ENCODE data around the gene HLA-DRB1.
A peak's percentile ranks its signal among the peaks of the same experiment; 100 is the strongest.
"Not testable (repeated sequence)": the region's sequence is repeated elsewhere in the genome, so short reads cannot be mapped to it uniquely, and the experiment has no call there.

HLA-DRB1 gene
- total RNA-seq = 1.2 to 1.4 reads per million in 2 experiments

- no peak for DNase-seq (ENCODE audit: low read depth)
These were observed at the start of gene HLA-DRB1 for GRCh38 chr6:32589596-32590449. Gene HLA-DRB1, minus strand, starts transcription at chr6:32589848. Its CDS starts 106 bp downstream, at chr6:32589742.

- no peak for DNase-seq (ENCODE audit: low read depth)
These were observed 49.0 kb upstream of the HLA-DRB1 start for GRCh38 chr6:32638532-32639219.

GRCh38 chr6:32637883-32638282 is 48.2 kb upstream of the HLA-DRB1 start:
- DNase-seq (ENCODE audit: low read depth) = no peak

GRCh38 chr6:32637219-32637880 is 47.7 kb upstream of the HLA-DRB1 start, which contains the start of gene HLA-DQA1:
Gene HLA-DQA1, plus strand, starts transcription at chr6:32637406. Its CDS starts 53 bp downstream, at chr6:32637459.
- no peak for DNase-seq (ENCODE audit: low read depth)

- no peak for DNase-seq (ENCODE audit: low read depth)
These were observed 46.0 kb upstream of the HLA-DRB1 start for GRCh38 chr6:32635526-32636123.

DNA sequence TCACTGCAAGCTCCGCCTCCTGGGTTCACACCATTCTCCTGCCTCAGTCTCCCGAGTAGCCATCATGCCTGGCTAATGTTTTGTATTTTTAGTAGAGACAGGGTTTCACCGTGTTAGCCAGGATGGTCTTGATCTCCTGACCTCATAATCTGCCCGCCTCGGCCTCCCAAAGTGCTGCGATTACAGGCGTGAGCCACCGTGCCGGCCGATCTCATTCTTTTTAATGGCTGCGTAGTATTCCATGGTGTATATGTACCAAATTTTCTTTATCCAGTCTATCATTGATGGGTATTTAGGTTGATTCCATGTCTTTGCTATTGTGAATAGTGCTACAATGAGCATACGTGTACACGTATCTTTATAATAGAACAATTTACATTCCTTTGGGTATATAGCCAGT is 40.1 kb upstream of the HLA-DRB1 start:
- DNase-seq (ENCODE audit: low read depth) = not testable (repeated sequence)

DNA sequence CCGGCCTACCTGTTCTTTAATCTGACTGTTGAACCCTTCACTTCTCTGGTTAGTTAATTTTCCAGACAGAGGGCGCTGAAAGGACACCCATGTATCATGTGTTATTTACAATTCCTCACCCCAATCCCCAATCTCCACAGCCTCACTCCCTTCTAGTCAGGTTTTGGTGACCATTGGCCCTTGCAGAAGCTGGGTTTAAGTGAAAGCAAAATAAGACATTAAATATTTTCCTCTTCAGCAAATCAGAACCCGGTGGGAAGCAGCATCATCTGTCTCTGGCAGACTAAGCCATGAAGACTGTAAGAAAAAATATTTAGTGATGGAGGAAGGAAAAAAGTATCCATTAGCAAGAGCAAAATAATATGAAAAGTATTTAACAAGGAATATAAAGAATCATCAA is 38.2 kb upstream of the HLA-DRB1 start:
- DNase-seq (ENCODE audit: low read depth) = peak; percentile 29

DNA sequence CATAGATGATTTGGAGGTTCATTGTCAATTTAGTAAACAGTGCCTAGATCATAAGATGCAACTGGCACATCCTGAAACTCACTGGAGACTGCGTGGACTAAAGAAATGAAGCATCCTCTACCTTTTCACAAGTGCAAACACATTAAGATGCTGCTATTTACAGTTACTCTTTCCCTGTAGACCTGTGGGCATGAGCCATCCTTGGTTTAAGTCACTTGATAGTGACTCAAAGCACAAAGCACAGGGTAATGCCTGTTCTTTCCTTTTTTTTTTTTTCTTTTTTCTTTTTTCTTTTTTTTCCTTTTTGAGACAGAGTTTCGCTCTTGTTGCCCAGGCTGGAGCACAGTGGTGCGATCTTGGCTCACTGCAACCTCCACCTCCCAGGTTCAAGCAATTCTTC is 37.6 kb upstream of the HLA-DRB1 start:
- DNase-seq (ENCODE audit: low read depth) = no peak

GRCh38 chr6:32625137-32625536 is 35.5 kb upstream of the HLA-DRB1 start:
- no peak for DNase-seq (ENCODE audit: low read depth)

- DNase-seq (ENCODE audit: low read depth) = no peak
These were observed 34.9 kb upstream of the HLA-DRB1 start for GRCh38 chr6:32624565-32624964.

- no peak for DNase-seq (ENCODE audit: low read depth)
These were observed 34.0 kb upstream of the HLA-DRB1 start for GRCh38 chr6:32623693-32624092.

- DNase-seq (ENCODE audit: low read depth) = peak; percentile 22
These were observed 33.1 kb upstream of the HLA-DRB1 start for GRCh38 chr6:32622545-32623401.

- no peak for DNase-seq (ENCODE audit: low read depth)
These were observed 31.7 kb upstream of the HLA-DRB1 start for GRCh38 chr6:32621372-32621771.

DNA sequence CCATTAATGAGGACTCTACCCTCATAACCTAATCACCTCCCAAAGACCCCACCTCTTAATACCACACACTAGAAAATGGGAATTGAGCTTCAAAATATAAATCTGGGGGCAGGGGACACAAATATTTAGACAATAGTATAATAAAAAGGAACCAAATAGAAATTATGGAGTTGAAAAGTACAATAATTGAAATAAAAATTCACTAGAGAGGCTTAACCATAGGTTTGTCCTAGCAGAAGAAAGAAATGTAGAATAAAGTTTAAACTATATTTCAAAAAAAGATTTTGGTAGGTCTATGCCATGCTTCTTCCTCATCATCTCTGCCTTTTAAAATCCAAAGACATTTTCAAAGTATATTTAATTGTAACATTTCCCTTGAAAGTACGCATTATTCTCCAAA is 28.1 kb upstream of the HLA-DRB1 start:
- DNase-seq (ENCODE audit: low read depth) = no peak

DNA sequence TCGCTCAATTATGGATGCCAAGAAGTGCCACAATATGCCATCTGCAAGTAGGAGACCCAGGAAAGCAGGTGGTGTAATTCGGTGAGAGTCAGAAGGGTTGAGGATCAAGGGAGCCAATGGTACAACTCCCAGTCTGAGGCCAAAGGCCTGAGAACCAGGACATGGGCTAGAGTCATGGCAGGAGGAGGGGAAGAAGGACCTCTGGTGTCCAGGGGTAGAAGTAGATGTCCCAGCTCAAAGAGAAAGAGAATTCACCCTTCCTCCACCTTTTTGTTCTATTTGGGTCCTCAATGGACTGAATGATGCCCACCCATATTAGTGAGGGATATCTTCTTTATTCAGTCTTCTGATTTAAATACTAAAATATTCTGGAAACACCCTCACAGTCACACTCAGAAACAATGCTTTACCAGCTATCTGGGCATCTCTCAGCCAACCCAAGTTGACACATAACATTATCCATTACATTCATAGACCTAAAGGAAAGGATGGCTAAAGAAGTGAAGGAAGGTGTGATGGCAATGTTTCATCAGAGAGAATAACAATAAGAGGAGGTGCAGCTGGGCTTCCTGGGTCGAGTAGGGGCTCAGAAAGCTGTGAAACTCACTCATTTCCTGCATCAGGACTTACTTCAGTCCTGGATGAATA is 26.4 kb upstream of the HLA-DRB1 start:
- no peak for DNase-seq (ENCODE audit: low read depth)

- no peak for DNase-seq (ENCODE audit: low read depth)
These were observed 24.9 kb upstream of the HLA-DRB1 start for GRCh38 chr6:32614366-32615081.

DNA sequence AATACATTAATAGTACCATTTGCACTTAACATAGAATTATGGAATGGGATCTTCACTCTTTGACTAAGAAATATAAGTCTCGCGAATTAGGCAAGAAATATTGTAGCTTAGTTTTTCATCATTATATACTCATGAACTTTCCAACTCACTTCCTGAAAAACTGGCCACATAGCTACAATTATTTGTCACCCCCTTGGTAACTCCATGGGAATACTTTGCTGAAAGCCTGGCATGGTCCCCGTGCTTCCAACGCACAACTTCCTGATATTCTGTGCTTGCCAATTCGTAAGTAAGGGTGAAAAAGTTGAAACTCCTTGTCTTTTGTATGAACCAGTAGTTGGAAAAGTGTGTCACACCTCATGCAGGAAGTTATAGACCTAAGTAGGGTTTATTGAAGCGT is 23.8 kb upstream of the HLA-DRB1 start:
- DNase-seq (ENCODE audit: low read depth) = no peak

GRCh38 chr6:32610682-32611296 is 21.1 kb upstream of the HLA-DRB1 start:
- DNase-seq (ENCODE audit: low read depth) = no peak
